KG1 (cell line): ENCODE data around the gene ADD1.
"Not testable (repeated sequence)": the region's sequence is repeated elsewhere in the genome, so short reads cannot be mapped to it uniquely, and the experiment has no call there.

Experiments
- DNase-seq: peaks from one replicate; lab custom pipeline; 2025; lab: John Stamatoyannopoulos, UW

Gene ADD1

DNA sequence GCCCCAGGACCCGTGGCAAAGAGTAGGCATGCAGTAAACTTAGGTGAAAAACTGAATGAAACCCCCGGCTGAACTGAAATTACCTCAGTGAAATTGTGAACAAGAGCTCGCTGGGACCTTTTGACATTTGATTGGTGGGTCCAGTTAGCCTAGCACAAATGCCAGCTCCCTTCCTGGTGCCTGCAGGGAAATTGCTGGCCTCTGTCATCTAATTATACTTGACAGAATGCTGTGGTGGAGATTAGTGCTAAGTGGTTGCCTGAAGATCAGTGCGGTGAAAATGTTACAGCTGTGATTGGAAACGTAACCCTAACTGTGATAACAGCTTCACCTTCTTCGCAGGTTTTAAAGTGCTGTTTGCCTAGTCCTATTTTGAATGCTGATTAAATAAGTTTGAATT, 43.0 kb downstream of the ADD1 start:
- DNase-seq = no peak

DNA sequence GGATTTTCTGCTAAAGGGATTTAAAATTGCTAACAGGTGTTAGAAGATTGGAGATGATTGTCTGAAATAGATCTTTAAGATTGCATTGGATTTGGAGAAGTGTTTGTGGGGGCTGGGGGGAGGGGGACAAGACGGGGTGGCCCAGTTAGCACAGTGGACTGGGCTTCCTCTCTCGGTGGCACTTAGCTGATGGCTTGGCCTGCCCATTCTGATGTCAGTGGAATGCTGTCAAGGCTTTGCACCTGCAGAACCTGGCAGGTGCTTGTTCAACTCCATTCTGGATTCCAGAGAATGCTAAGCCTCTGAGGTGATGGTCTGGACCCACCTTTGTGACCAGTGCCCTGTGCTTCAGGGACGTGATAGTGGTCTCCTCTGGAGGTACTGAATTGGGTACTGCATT, 43.7 kb downstream of the ADD1 start:
- DNase-seq = no peak

DNA sequence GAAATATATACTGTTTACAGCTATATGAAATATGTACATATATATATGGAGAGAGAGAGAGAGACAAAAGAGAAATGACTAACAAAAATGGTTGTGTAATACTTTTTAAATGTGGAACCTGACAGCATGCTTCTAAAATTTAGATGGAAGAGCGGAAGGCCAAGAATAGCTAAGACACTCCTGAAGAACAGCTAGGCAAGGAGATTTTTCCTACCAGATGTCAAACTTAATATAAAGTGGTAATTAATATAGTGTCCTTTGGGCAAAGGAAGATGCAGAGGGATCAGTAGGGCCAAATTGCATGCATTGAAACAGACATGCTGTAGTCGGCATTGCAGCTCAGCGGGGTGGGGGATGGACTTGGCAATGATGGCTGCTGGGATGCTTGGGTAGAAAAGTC, 45.2 kb downstream of the ADD1 start:
- no peak for DNase-seq

DNA sequence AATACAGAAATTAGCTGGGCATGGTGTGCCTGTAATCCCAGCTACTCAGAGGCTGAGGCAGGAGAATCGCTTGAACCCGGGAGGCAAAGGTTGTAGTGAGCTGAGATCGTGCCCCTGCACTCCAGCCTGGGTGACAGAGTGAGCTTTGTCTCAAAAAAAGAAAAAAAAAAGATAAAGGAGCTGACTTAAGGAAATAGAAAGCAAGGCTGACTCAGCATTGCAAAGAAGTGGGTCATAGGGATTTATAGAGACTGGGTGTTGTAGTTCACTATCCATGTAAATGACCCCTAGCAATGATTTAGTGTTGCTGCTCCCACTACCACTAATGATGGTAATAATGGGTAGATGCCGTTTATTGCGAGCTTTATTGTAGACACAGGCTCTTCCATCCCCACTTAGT, 47.6 kb downstream of the ADD1 start:
- DNase-seq = no peak

DNA sequence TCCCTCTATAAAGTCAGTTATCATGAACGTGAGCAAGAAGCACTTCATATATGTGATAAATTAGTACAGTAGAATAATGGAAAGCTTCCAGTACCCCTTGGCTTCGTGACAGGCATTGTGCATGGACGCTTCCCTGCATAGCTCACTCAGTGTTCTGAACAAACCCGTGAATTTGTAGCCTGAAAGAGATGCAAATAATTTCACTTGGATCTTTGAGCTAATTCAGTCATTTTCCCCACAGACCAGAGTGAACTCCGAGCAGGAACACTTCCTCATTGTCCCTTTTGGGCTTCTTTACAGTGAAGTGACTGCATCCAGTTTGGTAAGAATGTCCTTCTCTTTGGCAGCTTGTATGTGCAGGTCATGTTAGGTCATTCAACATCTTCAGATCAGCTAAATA, 50.1 kb downstream of the ADD1 start:
- DNase-seq = no peak

DNA sequence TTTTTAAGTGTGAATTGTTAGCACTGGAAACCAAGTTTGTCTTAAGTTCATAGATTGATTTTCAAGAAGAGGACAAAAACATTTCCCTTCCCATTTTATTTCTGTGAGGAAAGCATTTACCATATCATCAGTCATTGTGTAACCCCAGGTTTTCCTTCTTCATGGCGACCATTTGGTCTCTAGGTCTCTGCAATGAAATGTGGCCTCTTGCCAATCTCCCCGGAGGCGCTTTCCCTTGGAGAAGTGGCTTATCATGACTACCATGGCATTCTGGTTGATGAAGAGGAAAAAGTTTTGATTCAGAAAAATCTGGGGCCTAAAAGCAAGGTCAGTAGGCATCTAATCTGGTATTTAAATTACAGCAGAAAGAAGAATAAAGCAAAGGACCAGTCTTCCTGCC, 54.4 kb downstream of the ADD1 start:
- DNase-seq = no peak

DNA sequence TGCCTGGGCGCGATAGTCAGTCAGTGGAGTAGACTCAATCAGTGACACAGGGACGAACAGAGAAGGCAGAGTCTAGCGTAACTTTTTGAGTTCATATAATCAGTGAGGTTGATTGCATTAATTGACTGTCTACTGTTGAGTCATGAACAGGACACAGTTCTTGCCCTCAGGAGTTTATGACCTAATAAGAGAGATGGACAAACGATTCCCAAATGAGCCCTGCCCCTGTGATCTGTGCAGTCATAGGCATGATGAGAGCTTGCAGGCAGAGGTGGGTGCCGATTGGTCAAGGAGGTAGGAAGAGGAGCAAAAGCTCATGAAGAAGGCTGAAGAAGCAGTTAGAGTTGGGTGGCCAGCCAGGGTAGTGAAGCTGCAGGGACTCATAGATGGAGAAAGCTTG, 57.1 kb downstream of the ADD1 start:
- no peak for DNase-seq

DNA sequence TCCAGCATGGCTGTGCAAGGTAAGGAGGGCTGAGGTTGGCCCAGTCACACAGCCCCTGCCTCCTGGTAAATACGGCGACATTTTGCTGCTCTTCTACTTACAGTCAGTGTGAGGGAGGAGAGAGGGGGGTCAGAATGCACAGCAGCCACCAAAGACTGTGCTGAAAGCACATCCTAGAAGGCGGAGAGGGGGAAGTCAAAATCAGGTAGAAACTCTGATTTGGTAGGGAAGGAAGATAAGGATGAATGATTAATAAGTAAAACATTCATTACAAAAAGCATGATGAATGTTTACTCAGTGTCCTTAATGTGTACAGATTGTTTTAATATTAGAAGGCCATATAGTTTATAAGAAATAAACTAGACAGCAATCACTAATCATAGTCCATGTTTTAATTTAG, 57.5 kb downstream of the ADD1 start:
- DNase-seq = no peak

DNA sequence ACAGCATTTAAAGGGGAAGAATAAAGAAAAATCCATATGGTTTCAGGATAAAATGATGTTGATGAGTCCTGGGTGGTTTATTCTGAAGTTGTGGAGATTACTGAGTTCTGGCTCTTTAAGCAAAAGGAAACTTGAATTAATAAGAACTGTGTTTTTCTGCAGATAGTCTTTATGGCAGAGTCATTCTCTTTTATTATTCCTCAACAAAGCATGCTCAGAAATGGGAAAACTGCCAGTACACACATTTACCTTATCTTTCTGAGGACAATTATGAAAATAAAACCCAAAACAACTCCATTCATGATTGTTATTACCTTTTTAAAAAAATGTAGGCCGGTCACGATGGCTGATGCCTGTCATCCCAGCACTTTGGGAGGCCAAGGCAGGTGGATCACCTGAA, 58.5 kb downstream of the ADD1 start:
- no peak for DNase-seq

DNA sequence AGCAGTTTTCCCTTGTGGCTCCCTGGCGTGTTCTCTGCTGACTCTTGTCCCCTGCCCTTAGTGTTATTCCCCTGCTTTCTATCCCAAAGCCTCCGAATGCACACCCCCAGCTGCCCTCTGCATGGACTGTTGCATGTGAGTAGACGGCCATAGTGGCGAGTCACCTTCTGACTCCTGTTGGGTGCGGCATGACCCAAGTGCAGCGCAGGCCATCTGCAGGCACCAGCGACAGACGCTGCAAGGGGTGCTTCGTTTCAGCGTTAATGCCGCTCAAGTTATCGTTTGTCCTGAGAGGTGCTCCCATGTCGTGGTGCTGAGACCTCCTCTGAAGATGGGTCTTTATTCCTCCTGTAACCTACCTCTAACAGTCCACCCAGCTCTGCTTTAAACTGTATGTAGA, 61.9 kb downstream of the ADD1 start:
- DNase-seq = no peak

DNA sequence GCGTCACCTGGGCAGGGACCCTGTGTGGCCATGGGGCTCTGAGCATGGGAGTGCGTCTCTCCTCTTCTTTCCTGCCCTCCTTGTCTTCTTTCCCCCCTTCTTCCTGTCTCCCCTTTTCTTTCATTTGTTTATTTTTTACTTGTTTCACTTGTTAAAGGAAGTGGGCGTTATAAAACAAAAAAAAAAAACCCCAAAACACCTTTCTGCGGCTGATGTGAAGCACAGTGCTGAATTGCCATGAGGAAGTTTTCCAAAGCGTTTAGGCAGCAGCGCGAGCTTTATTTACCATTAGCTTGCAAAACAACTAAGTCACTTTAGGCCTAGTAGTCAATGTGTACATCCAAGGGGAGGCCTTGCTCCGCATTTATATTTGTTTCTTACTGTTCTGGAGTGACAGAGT, 62.6 kb downstream of the ADD1 start:
- no peak for DNase-seq

DNA sequence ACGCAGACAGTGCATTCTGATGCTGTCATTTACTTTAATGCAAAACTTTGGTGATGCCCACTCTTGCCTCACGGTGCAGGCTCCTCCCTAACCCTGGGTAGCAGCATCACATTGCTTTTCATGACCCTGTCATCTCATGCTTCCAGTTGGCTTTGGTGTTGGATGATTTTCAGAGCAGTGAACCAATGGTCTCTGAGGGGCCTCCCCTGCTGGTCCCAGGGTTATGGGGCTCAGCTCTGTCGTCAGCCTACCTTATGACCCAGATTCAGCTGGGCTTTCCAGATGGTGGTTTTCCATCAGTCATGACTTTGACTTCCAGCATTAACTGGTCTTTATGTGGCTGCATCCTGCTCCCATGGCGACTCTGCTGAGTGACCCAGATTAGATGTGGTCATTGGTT, 63.6 kb downstream of the ADD1 start:
- DNase-seq = no peak

DNA sequence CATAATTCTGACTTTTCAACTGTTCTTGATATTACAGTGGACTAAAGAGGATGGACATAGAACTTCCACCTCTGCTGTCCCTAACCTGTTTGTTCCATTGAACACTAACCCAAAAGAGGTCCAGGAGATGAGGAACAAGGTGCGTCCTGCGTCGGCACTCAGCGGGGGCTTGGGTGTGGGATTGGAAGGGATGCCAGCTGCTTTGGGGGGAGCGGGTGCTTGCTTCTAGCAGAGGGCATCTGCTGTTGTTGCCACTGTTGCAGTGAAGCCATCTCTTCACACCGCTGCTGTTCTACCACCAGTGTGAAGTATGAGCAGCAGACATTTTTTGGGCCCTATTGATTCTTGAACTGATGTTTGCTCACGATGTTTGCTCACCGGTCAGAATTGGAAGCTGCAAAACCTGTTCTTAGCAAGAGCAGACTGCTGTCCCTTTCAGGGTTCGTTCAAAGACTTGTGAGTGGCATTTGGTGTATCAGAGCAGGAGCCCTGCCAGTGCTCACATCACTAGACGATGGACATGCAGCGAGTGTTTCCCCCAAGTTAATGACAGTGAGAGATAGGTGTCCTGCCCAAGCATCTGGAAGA, 64.2 kb downstream of the ADD1 start:
- no peak for DNase-seq

DNA sequence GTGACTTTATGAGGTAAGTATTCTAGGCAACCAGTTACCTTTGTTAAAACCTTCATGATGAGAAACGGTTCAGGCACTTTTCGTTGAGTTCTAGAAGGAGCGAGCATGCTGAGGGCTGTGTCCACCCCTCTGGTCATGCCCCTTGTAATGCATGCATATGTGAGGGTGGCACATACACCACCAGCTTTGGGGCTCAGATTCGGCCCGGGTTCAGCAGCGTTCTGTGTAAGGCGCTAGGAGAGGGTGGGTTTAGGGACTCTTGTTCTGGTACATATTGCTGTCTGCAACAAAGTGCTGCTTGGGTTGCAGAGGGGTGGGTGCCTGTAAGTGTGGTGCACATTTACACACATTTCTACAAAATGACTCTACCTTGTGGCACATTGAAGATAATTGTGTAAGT, 65.0 kb downstream of the ADD1 start:
- DNase-seq = no peak

DNA sequence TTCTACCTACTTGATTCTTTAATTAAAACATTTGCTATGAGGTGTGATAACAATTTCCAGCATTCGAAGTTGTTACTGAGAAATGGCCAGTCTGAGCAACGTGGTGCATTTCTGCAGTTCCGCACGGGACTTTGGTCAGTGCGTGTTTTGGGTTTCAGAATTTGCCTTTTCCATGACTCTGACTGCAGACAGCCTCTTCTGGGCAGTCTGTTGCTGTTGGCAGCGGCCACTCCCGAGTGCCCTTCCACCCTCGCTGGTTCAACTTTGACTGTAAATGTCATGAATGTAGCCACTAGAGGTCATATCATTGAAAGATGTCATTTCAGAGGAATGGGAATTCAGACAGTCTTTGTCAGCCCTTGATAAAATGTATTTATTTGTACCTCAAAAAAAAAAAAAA, 65.9 kb downstream of the ADD1 start:
- DNase-seq = no peak

DNA sequence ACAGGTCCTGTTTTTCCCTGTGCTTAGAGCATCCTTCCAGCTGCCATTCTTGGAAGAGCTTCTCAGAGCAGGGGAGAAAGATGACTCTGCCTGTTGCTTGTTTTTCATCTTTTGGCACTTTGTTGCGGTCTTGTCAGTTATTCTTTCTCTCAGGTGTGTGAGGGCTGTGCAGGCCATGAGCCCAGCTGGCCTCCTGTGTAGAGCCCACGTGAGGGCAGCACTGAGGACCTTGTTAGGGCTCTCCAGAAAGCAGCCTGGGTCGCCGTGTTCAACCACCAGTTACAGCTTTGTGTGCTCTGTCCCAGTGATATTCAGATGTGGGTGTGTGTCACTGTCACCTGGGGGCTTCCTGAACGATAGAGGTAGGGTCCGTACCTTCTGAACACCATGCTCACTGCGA, 66.8 kb downstream of the ADD1 start:
- no peak for DNase-seq

DNA sequence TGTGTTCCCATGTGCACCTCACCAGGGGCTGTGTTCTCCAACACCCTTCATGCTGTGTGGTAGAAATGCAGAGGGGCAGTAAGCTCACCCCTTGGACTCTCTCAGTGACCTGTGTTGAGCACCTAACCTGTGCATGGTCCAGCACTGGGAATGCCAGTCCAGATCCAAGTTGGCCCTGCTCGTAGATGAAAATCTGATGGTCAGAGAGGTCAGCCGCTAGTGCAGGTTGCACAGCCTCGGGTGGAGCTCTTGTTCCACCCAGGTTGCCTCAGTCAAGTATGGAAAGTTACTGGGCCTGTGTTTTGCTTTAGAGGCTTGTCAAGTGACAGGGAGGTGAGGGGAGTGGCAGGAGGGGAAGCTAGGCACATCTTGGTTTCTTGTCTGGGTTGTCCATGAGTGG, 68.2 kb downstream of the ADD1 start:
- no peak for DNase-seq

DNA sequence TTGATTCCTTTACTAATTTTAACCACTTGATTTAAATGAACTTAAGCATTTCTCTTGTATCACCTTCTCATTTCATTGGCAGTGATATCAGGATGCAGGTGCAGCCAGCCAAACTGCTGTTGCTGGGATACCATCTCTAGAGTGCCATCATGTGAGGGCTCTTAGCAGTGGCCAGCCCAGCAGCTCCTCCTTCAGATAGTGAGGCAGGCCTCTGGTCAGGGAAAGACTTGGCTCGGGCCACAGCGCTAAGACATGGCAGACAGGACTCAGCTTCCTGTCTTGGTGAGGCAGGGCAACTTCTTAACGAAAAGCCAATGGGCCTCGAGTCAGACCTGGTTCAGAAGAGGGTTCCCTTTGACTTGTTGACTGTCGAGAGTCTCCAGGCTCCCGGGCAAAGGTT, 69.5 kb downstream of the ADD1 start:
- DNase-seq = no peak

DNA sequence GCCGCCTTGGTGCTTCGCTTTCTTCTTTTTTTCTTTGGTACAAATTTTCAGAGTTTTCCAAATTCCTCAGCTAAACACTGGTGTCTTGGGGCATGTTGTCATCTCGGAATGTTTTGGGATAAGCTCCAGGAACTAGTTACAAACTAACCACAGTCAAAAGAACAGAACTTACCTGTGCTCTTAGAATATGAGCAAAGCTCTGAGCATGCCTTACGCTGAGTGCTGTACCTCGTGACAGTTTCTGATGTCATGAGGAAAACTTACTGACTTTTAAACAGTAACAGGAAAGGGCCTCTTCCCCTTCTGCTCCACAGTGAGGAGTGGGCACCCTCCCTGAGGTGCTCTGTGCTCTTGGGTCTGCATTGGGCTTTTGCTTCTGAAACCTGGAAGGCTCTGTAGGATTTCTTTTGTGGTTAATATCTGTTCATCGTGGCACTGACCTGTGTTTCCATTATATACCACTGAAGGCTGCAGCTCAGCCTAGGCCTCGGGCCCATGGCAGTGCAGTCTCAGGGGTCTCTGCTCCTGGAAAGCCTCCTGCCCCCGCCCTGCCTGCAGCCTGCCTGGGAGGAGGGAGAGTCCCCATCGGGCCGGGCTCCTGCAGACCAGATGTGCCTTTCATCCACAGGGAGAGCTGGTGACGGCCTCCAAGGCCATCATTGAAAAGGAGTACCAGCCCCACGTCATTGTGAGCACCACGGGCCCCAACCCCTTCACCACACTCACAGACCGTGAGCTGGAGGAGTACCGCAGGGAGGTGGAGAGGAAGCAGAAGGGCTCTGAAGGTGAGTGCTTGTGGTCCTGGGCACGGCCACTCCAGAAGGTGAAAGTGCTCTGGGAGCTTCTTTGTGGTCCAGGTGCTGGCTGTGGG, 70.8 kb downstream of the ADD1 start:
- no peak for DNase-seq

DNA sequence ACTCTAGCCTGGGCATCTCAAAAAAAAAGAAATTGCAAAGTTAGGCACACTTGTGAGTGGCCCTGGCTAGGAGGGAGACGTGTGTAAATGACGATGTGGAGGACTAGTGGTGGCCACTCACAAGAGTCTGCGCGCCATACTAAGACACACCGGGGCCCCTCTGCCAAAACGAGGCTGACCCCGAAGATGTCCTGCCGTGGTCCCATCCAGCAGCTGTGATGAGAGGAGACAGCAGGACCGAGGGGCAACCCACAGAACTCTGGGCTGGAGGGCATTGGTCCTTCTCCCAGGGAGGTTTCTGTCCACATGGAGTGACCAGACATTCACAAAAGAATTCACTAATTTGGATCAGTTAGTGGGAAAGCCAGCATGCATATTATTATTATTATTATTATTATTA, 72.1 kb downstream of the ADD1 start:
- DNase-seq = no peak

DNA sequence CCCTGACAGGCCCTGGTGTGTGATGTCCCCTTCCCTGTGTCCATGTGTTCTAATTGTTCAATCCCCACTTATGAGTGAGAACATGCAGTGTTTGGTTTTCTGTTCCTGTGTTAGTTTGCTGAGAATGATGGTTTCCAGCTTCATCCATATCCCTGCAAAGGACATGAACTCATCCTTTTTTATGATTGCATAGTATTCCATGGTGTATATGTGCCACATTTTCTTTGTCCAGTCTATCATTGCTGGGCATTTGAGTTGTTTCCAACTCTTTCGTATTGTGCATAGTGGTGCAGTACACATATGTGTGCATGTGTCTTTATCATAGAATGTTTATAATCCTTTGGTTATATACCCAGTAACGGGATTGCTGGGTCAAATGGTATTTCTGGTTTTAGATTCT, 73.1 kb downstream of the ADD1 start:
- DNase-seq = not testable (repeated sequence)

DNA sequence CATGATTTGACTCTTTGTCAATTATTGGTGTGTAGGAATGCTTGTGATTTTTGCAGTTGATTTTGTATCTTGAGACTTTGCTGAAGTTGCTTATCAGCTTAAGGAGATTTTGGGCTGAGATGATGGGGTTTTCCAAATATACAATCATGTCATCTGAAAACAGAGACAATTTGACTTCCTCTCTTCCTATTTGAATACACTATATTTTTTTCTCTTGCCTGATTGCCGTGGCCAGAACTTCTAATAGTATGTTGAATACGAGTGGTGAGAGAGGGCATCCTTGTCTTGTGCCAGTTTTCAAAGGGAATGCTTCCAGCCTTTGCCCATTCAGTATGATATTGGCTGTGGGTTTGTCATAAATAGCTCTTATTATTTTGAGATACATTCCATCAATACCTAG, 74.7 kb downstream of the ADD1 start:
- DNase-seq = not testable (repeated sequence)

DNA sequence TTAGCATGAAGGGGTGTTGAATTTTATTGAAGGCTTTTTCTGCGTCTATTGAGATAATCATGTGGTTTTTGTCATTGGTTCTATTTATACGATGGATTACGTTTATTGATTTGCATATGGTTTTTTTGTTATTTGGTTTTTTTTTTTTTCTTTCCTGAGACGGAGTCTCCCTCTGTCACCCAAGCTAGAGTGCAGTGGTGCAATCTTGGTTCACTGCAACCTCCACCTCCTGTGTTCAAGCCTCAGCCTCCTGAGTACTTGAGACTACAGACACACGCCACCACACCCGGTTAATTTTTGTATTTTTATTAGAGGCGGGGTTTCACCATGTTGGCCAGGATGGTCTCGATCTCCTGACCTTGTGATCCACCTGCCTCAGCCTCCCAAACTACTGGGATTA, 75.1 kb downstream of the ADD1 start:
- DNase-seq = not testable (repeated sequence)
